K562 (cell line): ENCODE data around the gene HOXB1. TPM values are rescaled to one million over a fixed set of nuclear protein-coding genes. Genes with fewer than 3 reads are reported as not detected.

Source experiments
- ATAC-seq: fragments of 200-7000 bp; cut with Tn5 transposase; 3 replicates; pipeline ENCODE4 v1.9.1; 2020; ENCODE audit warnings: moderate library complexity
- BruUV-seq: library from RNA; stranded (reverse); fragments of 400-500 nt; replicated peaks from 2 replicates; lab custom pipeline; 2021; lab: Mats Ljungman, UMichigan
- CTCF ChIA-PET: fragments of 300-600 bp; formaldehyde crosslinking; extraction: SDS; loops from one replicate; lab custom pipeline; 2021; ENCODE audit warnings: low intra/inter-chr PET ratio; lab: Yijun Ruan, JAX
- POLR2A ChIA-PET: fragments of 300-600, 350-650 bp; sonication (Branson Sonifier 250); formaldehyde crosslinking; extraction: SDS; loops from one replicate; lab custom pipeline; 2021; ENCODE audit warnings: antibody characterized with exemption, inconsistent platforms; lab: Yijun Ruan, JAX
- DNase-seq, 4 experiments: peaks; one replicate each; pipeline versions ENCODE4 v3.0.0 to v3.0.0-alpha.2; 2011 to 2018; ENCODE audit warnings: low spot score in 3 of 4, mixed read lengths in 3 of 4; ENCODE audit errors: extremely low read depth in 1 of 4
- FAIRE-seq: peaks from 2 replicates; lab custom pipeline; 2011; peaks lifted over from hg19 to GRCh38; lab: Jason Lieb, UNC
- H2AFZ ChIP-seq: 2 replicates; pipeline ENCODE4 v1.6.0; 2011; ENCODE audit warnings: low read depth, low read length, control low read depth, inconsistent platforms
- H3K27ac ChIP-seq: fragments of 200-600 bp; 3 replicates; pipeline ENCODE4 v1.8.0; 2011; ENCODE audit warnings: low read depth, mild to moderate bottlenecking, control low read depth, inconsistent platforms, low read length, moderate library complexity, mixed read lengths; ENCODE audit errors: extremely low read depth
- H3K27me3 ChIP-seq, 2 experiments: fragments of 300-600 bp in 1 of 2; 2 replicates in 1 of 2; 3 replicates in 1 of 2; pipeline versions ENCODE4 v1.6.0 to v1.8.0; 2011; ENCODE audit warnings: inconsistent platforms in 2 of 2, low read length in 2 of 2, mild to moderate bottlenecking in 1 of 2, mixed read lengths in 1 of 2, moderate library complexity in 1 of 2; ENCODE audit not compliant: control insufficient read depth in 2 of 2, insufficient read depth in 2 of 2
- H3K36me3 ChIP-seq: fragments of 300-600 bp; 3 replicates; pipeline ENCODE4 v1.8.0; 2011; ENCODE audit warnings: mild to moderate bottlenecking, low read length, inconsistent platforms; ENCODE audit not compliant: control insufficient read depth, insufficient read depth
- H3K4me1 ChIP-seq, 2 experiments: fragments of 200-600 bp in 1 of 2; replicated peaks in 1 of 2; 2 replicates in 1 of 2; 3 replicates in 1 of 2; pipeline versions ENCODE4 v1.5.1 to v1.8.0; 2011; ENCODE audit warnings: inconsistent platforms in 2 of 2, low read length in 2 of 2, mild to moderate bottlenecking in 1 of 2, mixed read lengths in 1 of 2, moderate library complexity in 1 of 2; ENCODE audit not compliant: control insufficient read depth in 2 of 2, insufficient read depth in 2 of 2
- H3K4me2 ChIP-seq: 2 replicates; pipeline ENCODE4 v1.6.1; 2011; ENCODE audit warnings: low read length, control low read depth, inconsistent platforms, mixed read lengths; ENCODE audit not compliant: insufficient read depth
- H3K4me3 ChIP-seq: fragments of 200-600 bp; sonication (generic), shearing (Covaris generic); 2 replicates; pipeline ENCODE4 v1.5.1; 2016; ENCODE audit warnings: control low read depth, inconsistent platforms
- H3K79me2 ChIP-seq: fragments of 200-600 bp; 3 replicates; pipeline ENCODE4 v1.8.0; 2011; ENCODE audit warnings: low read length, inconsistent platforms; ENCODE audit not compliant: control insufficient read depth, insufficient read depth
- H3K9ac ChIP-seq, 2 experiments: 2 replicates each; pipeline versions ENCODE4 v1.6.0 to v1.6.1; 2011; ENCODE audit warnings: low read depth in 2 of 2, low read length in 2 of 2, control low read depth in 1 of 2, inconsistent platforms in 1 of 2, mild to moderate bottlenecking in 1 of 2, mixed read lengths in 1 of 2; ENCODE audit not compliant: insufficient read depth in 1 of 2
- H3K9me1 ChIP-seq: one replicate; pipeline ENCODE4 v1.6.0; 2011; ENCODE audit warnings: inconsistent platforms, mild to moderate bottlenecking, low read length, moderate library complexity; ENCODE audit not compliant: control insufficient read depth, insufficient read depth
- H3K9me3 ChIP-seq: replicated peaks from 2 replicates; pipeline ENCODE4 v1.5.1; 2011; ENCODE audit warnings: low read depth, low read length, inconsistent platforms; ENCODE audit not compliant: control insufficient read depth, insufficient read depth
- H4K20me1 ChIP-seq: replicated peaks from 2 replicates; pipeline ENCODE4 v1.6.1; 2011; ENCODE audit warnings: low read length, inconsistent platforms, mixed read lengths; ENCODE audit not compliant: control insufficient read depth, insufficient read depth
- BRD9 ChIP-seq: fragments of 450-650 bp; IDR thresholded peaks from 2 replicates; pipeline ENCODE4 v1.6.1; 2018; ENCODE audit warnings: low read depth; ENCODE audit not compliant: partially characterized antibody
- BRF2 ChIP-seq: IDR thresholded peaks from 3 replicates; pipeline ENCODE4 v1.6.1; 2011; ENCODE audit warnings: borderline replicate concordance, mild to moderate bottlenecking; ENCODE audit not compliant: insufficient read length, insufficient read depth
- LEF1 ChIP-seq: fragments of 450-650 bp; IDR thresholded peaks from 2 replicates; pipeline ENCODE4 v1.6.1; 2016; ENCODE audit warnings: mild to moderate bottlenecking
- MCM5 ChIP-seq: fragments of 450-650 bp; IDR thresholded peaks from 2 replicates; pipeline ENCODE4 v1.6.1; 2016; ENCODE audit warnings: low read depth
- NCOA2 ChIP-seq, 2 experiments: fragments of 450-650 bp; IDR thresholded peaks; 2 replicates each; pipeline ENCODE4 v1.6.1; 2018; ENCODE audit warnings: mild to moderate bottlenecking in 2 of 2, moderate library complexity in 1 of 2; ENCODE audit not compliant: partially characterized antibody in 2 of 2
- OTX1 ChIP-seq: fragments of 450-650 bp; formaldehyde crosslinking; IDR thresholded peaks from 2 replicates; pipeline ENCODE4 v1.4.0; 2022; ENCODE audit warnings: mild to moderate bottlenecking
- POLR2H ChIP-seq: IDR thresholded peaks from 2 replicates; pipeline ENCODE4 v1.6.1; 2016; ENCODE audit warnings: missing genetic modification characterization, low read depth, mild to moderate bottlenecking, control low read depth, missing compliant biosample characterization, moderate library complexity
- SMC3 ChIP-seq: conservative IDR thresholded peaks from 2 replicates; pipeline ENCODE4 v1.6.1; 2011; ENCODE audit warnings: low read depth, low read length, improper control_type of control experiment; ENCODE audit not compliant: insufficient read depth
- TEAD1 ChIP-seq, 2 experiments: fragments of 450-650 bp in 1 of 2; sonication (generic) in 1 of 2; formaldehyde crosslinking; IDR thresholded peaks; 2 replicates each; pipeline versions ENCODE4 v1.4.0 to v1.8.0; 2020 to 2022; ENCODE audit warnings: mild to moderate bottlenecking in 2 of 2, missing genetic modification reagents in 1 of 2
- ZC3H11A ChIP-seq: IDR thresholded peaks from 2 replicates; pipeline ENCODE4 v1.6.1; 2012; ENCODE audit warnings: low read depth, low read length, improper control_type of control experiment
- ZNF282 ChIP-seq: sonication (generic); formaldehyde crosslinking; IDR thresholded peaks from 2 replicates; pipeline ENCODE4 v1.8.1; 2023; ENCODE audit warnings: missing genetic modification reagents
- ZZZ3 ChIP-seq: fragments of 450-650 bp; IDR thresholded peaks from 2 replicates; pipeline ENCODE4 v1.6.1; 2016; ENCODE audit warnings: antibody characterized with exemption, mild to moderate bottlenecking, moderate library complexity
- WGBS: fragments of 100-300 bp; shearing (Covaris generic); methylation state at CpG from one replicate; pipeline ENCODE4 v1.1.6; 2016; ENCODE audit warnings: low coverage, mixed read lengths; ENCODE audit not compliant: insufficient coverage; ENCODE audit errors: missing lambda C conversion rate; 5-methylcytosine and 5-hydroxymethylcytosine counted together
- in situ Hi-C: fragments of 300-500 bp; cut with MboI; formaldehyde crosslinking; loops from 4 replicates; pipeline ENCODE4 v1.15.0; 2018; ENCODE audit warnings: inconsistent platforms, mixed read lengths
- intact Hi-C: fragments of 100-400 bp; cut with micrococcal nuclease; formaldehyde crosslinking; loops from 2 replicates; pipeline ENCODE4 v1.14.2; 2022
- polyA plus RNA-seq, 8 experiments: library from polyadenylated mRNA; depleted of rRNA in 4 of 8; stranded (reverse) in 5 of 8; unstranded in 3 of 8; fragments of >200 nt; fragmentation: Nextera tagmentation in 2 of 8; fragmentation: Illumina TruSeq in 1 of 8; extraction: Ambion mirVana in 2 of 8; extraction: Trizol in 1 of 8; gene quantifications; 2 replicates each; pipeline versions ENCODE4 v1.2.1 to v1.2.3, GENCODE V29; 2011 to 2014; ENCODE audit warnings: inconsistent platforms in 1 of 8, missing spikeins in 1 of 8
- total RNA-seq, 7 experiments: library from RNA; depleted of rRNA in 6 of 7; stranded (reverse); fragments of >200 nt in 6 of 7; fragmentation: Illumina TruSeq in 2 of 7; extraction: Trizol in 2 of 7; gene quantifications; 2 replicates each; pipeline versions ENCODE4 v1.2.1 to v1.2.3, GENCODE V29; 2011 to 2021; ENCODE audit warnings: low replicate concordance in 1 of 7

HOXB1 gene
- total and polyA plus RNA-seq, 9 of the 15 experiments (the other 6 are each of a cell fraction or from before 2014, with no cell fraction given): 0.04 TPM; not detected in 8

GRCh38 chr17:48565925-48566710 is 35.3 kb upstream of the HOXB1 start:
- 56% methylated on average over 3 of the region's 4 CpGs for WGBS
- H3K79me2 ChIP-seq: peaks cover 59% of the 10 kb centered on the region
- no peak overlapping the region for H2AFZ ChIP-seq
- no peaks in the 10 kb centered on the region for H3K27me3 ChIP-seq
- ATAC-seq (no peak), DNase-seq (no peak), FAIRE-seq (no peak)
- TF ChIP-seq LEF1: no peak
- no peak for TF ChIP-seq MCM5
- no peak for TF ChIP-seq SMC3
- TF ChIP-seq TEAD1 (CRISPR knock-in tag; IDR thresholded peaks at IDR 0.05): no peak
- TF ChIP-seq OTX1 (CRISPR knock-in tag): no peak
- TF ChIP-seq ZNF282 (CRISPR knock-in tag): no peak
- no peak for TF ChIP-seq ZC3H11A
- no peak for TF ChIP-seq NCOA2 (IDR thresholded peaks at IDR 0.05; ENCODE audit: partially characterized antibody in 2 of 2)
- TF ChIP-seq BRD9: no peak
- no peak for TF ChIP-seq POLR2H (tag)
- no peak for TF ChIP-seq ZZZ3
- no peak for TF ChIP-seq BRF2
- H3K9me3 ChIP-seq: no peaks in the 10 kb centered on the region
- no peak overlapping the region for H3K4me3 ChIP-seq
- in situ Hi-C loops: no loop called here
- H4K20me1 ChIP-seq: no peaks in the 10 kb centered on the region; the same call in 1 of the 2 replicates
- BruUV-seq: no TSS peak
- H3K9ac ChIP-seq: no peak overlapping the region; a peak in 1 of 4 replicates
- ChIA-PET CTCF (no interaction called here), POLR2A (interaction anchor here (3.9 kb wide), 1 partner anchor 10 kb away, joined by 21 read pairs; no protein-coding TSS in a partner anchor)
- peaks cover 95% of the 10 kb centered on the region; the same call in 2 of the 3 replicates for H3K36me3 ChIP-seq
- no peak overlapping the region for H3K4me2 ChIP-seq
- no peak overlapping the region for H3K27ac ChIP-seq
- peaks cover 19 to 24% of the 10 kb centered on the region in 2 experiments for H3K4me1 ChIP-seq
- intact Hi-C loops: no loop called here
- H3K9me1 ChIP-seq: peaks cover 6% of the 10 kb centered on the region
